GM19328 (cell line): Measurements from ENCODE around the gene DMTF1.

Experiments used
- ATAC-seq: cut with Tn5 transposase; IDR thresholded peaks from one replicate; pipeline ENCODE4 v1.9.1; 2021; ENCODE audit warnings: mild to moderate bottlenecking, moderate library complexity; ENCODE audit not compliant: unreplicated experiment

The DMTF1 gene

DNA sequence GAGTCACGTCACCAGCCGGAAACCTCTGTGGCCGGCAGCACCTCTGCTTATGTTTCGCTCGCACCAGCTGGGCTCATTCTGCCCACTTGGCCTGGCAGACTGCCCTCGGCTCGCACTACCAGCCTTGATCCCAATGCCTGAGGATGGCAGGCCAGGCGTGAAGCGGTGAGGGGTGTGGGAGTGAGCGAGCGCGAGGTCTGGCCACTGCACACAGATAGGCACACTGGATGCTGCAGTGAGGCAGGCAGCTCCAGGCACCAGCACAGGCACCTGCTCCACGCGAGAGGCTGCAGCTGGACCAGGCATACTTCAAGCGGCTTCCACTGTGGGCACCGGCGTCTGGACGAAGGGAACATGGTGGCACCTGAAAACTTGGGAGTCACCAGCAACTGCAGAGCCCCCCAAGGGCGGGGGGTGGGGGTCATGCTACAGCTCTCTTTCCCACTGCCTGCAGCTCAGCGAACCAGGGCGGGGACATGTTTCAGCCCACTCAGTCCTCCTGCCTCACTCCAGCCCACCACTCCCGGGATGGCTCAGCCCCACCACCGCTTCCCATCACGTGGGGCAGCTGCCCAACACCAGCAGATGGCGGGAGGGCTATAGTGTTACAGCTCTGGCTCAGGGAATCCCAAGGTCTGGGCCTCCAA is 5.4 kb upstream of the DMTF1 start:
- no peak for ATAC-seq

DNA sequence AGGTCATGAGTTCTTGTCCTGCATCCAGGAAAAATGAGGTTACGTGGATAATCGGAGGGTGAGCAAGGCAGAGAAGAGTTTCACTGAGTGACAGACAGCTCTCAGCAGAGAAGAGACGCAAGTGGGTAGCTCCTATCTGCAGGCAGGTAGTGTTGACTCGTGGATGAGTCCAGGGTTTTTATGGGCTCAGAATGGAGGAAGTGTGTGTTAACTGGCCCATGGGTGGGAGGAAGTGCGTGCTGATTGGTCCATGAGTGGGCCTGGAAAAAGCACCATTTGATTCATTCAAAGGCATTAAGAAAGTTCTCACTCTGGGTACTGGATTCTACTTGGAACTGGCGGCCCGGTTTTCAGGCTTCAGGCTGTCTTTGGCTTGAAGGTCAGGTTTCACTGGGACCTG is 4.8 kb upstream of the DMTF1 start:
- ATAC-seq = no peak

DNA sequence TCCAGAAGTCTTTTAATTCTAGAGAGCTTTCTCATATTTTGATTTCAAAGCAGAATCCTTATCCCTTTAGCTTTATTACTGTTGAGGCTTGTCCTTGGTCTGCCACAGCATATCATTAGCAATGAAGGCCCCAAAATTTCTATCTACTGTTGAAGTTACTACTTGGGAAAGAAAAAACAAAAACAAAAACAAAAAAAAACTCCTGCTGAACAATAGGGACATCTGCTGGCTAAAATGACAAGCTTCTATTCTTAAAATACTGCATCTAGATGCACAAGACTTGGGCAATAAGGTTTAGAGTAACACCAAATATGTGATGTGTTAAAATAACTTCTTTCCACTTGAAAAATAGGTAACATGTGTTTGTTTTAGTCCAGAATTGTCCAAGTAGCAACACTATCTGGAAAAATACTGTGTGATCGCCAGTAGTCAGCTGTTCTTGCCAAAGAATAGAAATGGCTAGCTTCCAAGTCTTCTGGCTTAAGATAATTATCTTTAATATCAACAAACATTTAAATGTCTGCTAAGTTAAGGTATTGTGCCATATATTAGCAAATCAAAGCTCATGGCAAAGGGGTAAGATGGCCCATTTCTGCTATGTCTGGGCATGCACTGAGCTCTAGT is 3.8 kb upstream of the DMTF1 start:
- no peak for ATAC-seq

DNA sequence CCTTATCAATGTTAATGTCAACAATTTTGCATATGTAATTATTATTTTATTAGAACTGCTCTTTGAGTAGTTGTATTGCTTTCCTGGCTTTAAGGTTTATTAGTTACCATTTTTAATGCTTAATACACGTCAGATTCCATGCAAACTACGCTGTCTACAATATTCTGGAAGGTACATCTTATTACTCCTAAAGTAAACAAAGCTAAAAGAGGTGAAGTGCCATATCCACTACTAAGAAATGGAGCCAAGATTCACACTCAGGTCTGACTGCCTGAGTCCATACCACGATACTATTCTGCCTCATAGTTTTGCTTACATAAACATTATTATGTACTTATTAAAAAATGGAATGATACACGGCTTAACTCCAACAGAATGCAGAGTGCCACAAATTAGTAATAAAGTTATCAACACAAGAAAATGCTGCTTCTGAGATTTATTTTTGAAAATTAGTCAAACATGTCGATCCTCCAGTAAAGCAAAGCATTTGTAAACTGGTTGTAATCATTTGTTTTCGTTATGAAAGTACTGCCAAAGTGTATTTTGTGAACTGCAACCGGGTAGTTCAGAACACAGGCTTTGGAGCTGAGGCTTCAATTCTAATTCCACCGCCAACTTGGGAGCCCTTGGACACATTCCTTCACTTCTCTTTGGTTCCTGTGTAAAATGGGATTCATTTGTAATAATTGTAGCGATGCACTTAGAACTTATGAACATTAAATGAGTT is 1.1 kb upstream of the DMTF1 start:
- no peak for ATAC-seq

DNA sequence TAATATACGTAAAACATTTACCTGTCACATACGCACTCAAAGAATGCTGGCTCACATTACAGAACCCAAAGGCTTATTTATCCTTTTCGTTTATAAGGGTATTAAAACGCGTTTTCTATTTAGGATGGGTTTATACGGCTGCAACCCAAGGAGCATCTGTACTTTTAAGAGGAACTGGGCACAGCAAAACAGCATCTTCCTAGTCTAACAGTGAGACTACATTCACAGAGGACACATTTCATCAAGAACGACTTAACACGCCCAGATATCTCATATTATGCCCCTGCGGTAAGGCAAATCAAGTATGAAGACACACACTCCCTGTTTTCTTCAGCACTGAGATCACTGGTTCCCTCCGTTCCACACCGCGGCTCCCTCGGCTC is 533 bp upstream of the DMTF1 start:
- peak; percentile 27 for ATAC-seq

DNA sequence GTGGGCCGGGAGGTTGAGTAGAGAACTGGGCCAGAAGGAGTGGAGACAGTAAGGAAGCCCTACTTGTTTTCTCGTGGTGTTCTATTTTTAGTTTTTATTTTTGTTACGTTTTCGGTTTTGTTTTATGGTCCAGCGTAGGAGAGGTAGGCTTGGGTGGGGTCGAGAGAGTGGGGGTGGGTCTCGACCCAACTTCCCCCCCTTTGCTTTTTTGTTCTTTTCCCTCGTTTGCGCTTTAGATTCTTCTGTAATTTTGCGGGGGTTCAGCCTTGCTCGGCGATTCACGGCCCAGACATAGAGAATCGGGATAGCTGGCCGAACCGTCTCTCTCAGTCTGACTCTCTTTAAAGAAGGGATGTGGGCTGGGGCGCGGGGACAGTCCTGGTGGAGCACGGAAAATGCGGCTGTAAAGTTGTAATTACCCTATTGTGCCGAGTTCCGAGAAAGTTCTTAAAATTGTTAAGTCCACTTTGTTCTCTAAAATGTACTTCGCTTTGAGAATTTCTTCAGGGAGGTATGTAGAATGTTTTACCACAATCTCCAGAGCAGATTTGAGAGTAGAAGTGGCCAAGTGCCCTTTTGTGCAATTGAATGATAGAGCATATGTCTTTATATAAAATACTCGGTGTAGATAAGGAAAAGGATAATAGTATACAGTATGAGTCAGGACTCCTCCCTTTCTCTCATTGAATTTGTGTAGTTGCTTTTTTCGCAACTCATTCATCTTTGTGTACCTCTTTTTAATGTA is 816 bp downstream of the DMTF1 start:
- peak; percentile 2 for ATAC-seq

DNA sequence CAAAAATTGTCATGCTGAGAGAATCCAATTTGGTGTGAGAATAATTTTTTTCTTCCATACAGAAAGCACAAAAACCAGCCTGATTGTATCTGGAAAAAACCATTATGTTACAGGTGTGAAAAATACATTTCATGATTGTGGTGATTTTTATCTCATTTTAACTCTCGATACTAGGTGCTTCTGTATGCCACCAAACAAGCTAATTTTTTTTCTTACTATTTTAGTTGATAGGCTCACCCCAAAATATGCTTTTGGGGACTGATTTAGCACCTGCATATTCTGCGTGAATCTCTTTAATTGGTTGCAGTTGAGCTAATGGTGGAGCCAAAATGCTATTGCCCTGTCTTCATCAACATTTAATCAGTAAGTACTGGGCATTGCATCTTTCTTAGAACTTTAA is 1.9 kb downstream of the DMTF1 start:
- no peak for ATAC-seq

DNA sequence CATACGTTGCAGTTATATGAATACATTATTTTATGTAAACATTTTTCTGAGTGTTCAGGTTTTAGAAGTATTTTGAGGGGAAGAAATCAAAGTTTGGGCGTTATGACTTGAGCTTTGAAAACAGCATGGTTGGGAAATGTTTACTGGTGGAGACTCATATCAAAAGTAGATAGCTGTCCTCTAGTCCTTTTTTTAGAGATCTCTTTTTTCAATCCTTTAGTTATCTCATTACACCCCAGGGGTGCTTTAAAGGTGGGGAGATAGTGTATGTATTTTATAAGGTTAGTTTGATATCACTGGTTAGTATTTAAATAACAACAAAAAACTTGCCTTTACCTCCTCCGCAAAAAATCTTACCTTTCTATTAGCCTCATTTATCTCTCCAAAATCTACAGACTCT is 2.3 kb downstream of the DMTF1 start:
- ATAC-seq = no peak

DNA sequence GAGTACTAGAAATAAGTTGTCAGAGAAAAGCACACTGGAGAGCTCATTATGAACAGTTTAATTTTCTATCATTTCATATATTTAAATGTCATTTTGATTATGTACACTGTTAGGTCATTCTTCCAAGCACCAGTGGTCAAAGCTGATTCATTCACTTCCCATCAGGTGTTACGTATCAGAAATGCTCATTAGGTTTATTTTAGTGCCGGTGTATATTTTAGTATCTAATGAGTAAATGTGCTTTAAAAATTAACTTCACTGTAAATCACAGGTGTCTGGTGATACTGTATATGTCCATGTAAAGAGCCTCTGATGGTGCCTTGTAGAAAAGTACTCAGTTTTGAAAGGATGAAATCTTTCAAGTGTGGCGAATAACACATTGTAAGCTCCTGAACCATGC is 3.5 kb downstream of the DMTF1 start:
- ATAC-seq = no peak

DNA sequence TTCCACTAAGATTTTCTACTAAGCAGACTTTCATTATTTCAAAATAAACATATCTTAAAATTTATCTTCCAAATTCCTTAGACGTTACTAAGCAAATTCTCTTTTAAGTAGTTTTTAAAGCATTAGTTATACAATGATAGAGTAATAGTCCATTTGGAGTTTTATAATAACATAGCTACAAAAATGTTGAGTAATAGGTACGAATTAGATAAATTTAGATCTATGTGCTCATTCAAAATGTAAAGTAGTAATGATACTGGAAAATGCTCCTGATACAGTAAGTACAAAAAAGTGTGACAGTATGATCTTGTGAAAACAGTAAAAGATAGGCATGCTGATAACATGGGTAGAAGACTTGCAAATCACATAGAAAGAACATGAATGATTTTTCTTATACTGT is 4.5 kb downstream of the DMTF1 start:
- ATAC-seq = no peak

DNA sequence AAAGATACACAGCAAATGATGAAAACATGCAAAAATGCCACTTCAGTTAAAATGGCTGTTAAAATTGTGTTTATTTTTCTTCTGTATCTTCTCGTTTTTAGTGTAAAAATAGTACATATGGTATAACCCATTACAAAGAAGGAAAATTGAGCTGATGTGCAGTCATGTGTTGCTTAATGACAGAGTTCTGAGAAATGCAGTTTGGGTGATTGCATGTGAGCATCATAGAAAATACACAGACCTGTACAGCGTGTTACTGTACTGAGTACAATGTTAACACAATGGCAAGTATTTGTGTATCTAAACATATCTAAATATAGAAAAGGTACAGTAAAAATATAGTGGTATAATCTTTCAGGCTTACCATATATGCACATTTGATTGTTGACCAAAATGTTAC is 7.3 kb downstream of the DMTF1 start:
- ATAC-seq = no peak

DNA sequence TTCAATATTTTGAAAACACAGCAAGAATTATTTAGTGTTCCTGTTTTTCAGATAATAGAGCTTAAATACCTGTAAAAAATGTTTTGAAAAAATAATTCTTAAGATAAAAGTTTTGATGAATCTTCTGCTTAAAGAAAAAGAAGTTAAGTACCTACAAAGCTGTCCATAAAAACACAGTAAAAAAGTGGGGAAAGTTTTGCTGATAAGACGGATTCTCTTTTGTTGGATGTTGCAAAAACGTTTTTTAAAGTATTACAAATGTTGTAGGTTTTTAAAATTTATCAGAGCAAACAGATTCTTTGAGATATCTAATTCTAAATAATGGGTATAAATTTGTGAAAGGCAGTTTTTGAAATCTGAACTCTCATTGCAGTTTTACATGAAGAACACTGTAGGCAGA is 12.2 kb downstream of the DMTF1 start:
- ATAC-seq = no peak

DNA sequence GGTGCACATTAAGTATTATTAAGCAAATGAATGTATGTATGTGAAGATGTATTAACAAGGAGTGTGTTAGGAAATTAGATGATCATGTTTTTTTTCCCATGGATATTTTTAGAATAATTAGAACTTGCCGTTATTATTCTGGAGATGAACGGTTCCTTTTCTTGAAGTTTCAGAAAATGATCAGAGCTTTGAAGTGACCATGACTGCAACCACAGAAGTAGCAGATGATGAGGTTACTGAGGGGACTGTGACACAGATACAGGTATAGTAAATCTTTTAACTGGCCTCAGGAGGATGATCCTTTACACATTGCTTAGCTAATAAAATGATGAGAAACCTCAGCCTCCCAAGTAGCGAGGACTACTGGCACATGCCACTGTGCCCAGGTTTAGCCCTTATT is 18.6 kb downstream of the DMTF1 start:
- ATAC-seq = no peak

DNA sequence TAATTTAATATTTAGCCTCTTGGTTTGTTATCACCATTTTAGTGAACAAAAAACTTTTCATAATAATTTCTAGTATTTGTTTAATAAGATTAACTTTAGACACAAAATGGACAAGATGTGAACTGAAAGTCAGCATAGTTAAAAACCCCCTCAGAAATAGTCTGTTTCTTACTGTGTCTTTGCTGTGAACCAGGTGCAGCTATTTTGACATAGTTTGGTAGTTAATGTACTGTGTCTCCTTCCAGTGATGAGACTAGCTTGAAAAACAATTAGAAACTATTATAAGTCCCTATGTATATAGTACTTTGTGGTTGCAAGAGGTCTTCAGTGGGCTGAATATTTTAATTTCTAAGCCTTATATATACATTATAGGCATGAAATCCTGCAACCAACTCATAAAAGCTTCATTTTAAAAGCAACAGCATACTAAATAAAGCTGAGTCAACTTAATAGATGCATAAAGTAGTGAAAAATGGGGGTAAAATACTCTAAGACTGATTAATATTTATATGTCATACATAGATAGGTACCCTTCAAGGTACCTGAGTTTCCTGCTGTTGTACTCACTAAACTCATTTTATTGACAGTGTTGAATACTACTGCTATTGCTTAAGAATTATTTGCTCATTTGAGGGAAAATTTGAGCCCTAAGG is 19.2 kb downstream of the DMTF1 start:
- ATAC-seq = no peak

DNA sequence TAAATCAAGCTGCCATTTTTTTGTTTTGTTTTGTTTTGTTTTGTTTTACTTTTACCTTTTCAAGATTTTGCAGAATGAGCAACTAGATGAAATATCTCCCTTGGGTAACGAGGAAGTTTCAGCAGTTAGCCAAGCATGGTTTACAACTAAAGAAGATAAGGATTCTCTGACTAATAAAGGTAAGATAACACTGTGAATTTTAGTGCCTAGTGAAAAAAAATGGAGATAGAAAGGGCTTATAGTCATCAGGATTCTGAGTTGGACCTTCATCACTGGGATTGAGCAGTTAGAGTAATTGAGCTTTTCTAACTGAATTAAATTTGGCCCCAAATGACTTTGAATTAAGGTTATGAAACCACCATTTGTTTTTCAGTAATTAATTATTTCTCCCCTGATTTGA is 21.2 kb downstream of the DMTF1 start:
- ATAC-seq = no peak

DNA sequence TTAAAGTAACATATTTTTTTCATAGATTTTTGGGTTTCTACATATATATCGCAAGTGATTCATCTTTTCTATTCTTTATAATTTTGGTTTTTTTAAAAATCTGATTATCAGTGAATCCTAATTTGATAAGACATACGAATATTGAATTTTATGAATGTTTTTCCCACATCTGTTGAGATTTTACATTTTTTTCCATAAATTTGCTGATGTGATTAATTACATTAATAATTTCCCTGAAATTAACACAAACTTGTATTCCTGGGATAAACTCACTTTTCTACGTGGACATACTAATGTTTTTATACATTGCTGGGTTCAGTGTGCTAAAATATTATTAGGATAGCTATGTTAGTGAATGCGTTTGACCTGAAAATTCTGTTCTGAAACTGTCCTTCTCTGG is 26.1 kb downstream of the DMTF1 start:
- no peak for ATAC-seq

DNA sequence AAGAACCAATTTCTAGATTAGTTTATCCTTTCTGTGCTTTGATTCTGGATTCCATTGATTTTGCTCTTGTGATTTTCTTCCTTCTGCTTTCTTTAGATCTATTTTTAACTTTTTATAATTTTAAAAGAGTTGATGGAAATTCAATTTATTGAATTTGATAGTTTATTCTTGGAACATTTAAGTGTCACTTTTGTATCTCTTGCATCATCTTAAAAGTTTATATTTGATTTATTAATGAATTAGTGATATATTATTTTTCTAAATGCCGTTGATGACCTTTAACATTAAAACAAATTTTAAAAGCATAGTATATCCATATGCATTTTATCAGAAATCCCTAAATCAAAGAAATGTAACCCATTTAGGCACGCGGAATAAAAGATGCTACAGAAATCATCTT is 26.9 kb downstream of the DMTF1 start:
- ATAC-seq = no peak

DNA sequence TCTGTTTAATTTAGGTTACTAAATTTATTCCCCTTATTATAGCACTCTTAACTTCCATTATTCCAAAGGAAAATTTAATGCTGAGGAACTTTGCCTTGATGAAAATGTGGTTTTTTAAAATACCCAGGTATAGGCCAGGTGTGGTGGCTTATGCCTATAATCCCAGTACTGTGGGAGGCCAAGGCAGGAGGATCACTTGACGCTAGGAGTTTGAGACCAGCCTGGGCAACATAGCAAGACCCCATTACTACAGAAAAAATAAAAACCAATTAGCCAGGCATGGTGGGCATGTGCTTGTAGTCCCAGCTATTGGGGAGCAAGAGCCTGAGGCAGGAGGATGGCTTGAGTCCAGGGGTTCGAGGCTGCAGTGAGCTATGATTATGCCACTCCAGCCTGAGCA is 34.9 kb downstream of the DMTF1 start:
- ATAC-seq = no peak

DNA sequence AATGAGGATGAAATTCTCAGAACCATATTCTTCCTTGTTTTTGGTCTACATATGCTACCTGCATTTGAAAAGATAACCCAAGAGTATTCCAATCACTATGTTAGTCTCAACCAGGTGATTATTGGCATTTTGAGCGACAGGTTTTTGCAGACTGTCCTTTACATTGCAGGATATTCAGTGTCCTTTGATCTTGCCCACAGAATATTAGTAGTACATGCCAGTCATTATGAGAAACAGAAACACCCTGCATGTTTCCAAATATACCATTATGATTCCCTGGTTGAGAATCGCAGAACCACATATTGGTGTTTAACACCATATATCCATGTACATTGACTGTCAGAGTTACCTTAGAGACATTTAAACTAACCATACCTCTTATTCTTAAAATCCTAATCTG is 36.7 kb downstream of the DMTF1 start:
- no peak for ATAC-seq

DNA sequence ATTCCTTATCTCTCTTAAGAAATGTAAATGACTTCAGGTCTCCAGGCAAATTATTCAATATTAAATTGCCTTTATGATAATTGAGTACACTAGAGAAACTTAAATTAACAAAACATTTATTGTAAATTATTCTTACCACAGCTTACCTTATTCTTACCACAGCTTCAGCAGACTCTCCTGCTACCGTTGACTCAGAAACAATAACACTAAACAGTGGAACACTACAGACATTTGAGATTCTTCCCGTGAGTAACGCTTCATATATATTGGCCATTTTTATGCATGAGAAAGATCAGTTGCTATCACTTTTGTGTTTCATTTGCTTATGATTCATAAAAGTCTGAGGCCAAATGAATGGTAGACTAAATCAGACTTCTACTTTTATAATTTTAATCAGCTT is 38.5 kb downstream of the DMTF1 start:
- no peak for ATAC-seq

DNA sequence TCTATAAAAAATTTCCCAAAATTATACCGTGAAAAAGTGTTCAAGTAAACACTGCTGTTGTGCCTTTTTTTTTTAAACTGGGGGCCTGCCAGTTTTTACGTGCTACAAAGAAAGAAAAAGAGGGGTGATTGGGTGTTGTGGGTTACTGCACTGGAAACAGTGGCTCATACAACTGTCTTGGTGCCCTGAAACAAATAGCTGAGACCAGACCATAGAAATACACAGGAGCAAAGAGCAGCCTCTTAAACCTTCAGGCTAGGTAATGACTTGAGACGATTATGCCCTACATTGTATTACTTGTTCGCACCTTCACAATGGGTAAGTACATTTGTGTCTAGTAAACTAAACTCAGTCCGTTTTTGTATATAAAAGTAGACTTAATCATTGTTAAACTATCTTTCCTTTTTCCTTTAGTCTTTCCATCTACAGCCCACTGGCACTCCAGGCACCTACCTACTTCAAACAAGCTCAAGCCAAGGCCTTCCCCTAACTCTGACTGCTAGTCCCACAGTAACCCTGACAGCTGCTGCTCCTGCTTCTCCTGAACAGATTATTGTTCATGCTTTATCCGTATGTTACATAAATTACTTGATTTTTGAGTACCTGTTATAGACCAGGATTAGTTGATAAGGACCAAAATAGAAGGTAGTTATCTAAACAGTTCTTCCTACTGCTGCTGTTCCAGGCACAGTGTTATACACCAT is 40.7 kb downstream of the DMTF1 start:
- ATAC-seq = no peak
